GM19351 (cell line): ENCODE results near the gene EXT2.
A peak's percentile ranks its signal among the peaks of the same experiment; 100 is the strongest.

Experiments
- ATAC-seq: cut with Tn5 transposase; IDR thresholded peaks from one replicate; pipeline ENCODE4 v1.9.1; 2021; ENCODE audit warnings: mild to moderate bottlenecking, moderate library complexity; ENCODE audit not compliant: unreplicated experiment

Gene EXT2

GRCh38 chr11:44280257-44280656 lies 184.8 kb downstream of the EXT2 start:
- ATAC-seq = no peak

- ATAC-seq = no peak
These were observed 185.7 kb downstream of the EXT2 start for GRCh38 chr11:44281151-44281550.

GRCh38 chr11:44282620-44283019 lies 187.1 kb downstream of the EXT2 start:
- ATAC-seq = no peak

- no peak for ATAC-seq
These were observed 190.3 kb downstream of the EXT2 start for GRCh38 chr11:44285756-44286155.

GRCh38 chr11:44286268-44286880 lies 190.9 kb downstream of the EXT2 start:
- ATAC-seq = peak; percentile 55

- no peak for ATAC-seq
These were observed 191.4 kb downstream of the EXT2 start for GRCh38 chr11:44286911-44287310.

- no peak for ATAC-seq
These were observed 192.7 kb downstream of the EXT2 start for GRCh38 chr11:44288133-44288526.

GRCh38 chr11:44290208-44290607 lies 194.7 kb downstream of the EXT2 start:
- ATAC-seq = no peak
